Measurements from ENCODE around the gene RAP2A.

The RAP2A gene

GRCh38 chr13:97433727-97434396, at the start of gene RAP2A:
RAP2A (plus strand) TSS chr13:97434169; CDS start chr13:97434471, 302 bp downstream.
- DNase-seq (ENCODE audit: low spot score) = peak; percentile 26

- DNase-seq (ENCODE audit: low spot score) = no peak
These were observed 49.6 kb upstream of the RAP2A start for GRCh38 chr13:97384371-97384770.

GRCh38 chr13:97385146-97385545, 48.8 kb upstream of the RAP2A start:
- DNase-seq (ENCODE audit: low spot score) = no peak

GRCh38 chr13:97385854-97386253, 48.1 kb upstream of the RAP2A start:
- DNase-seq (ENCODE audit: low spot score) = no peak

- no peak for DNase-seq (ENCODE audit: low spot score)
These were observed 47.0 kb upstream of the RAP2A start for GRCh38 chr13:97386801-97387484.

- DNase-seq (ENCODE audit: low spot score) = no peak
These were observed 46.5 kb upstream of the RAP2A start for GRCh38 chr13:97387485-97387839.

- DNase-seq (ENCODE audit: low spot score) = no peak
These were observed 46.1 kb upstream of the RAP2A start for GRCh38 chr13:97387890-97388289.

- no peak for DNase-seq (ENCODE audit: low spot score)
These were observed 45.6 kb upstream of the RAP2A start for GRCh38 chr13:97388373-97388772.

GRCh38 chr13:97390941-97391600, 42.9 kb upstream of the RAP2A start:
- DNase-seq (ENCODE audit: low spot score) = no peak

GRCh38 chr13:97392020-97392419, 41.9 kb upstream of the RAP2A start:
- DNase-seq (ENCODE audit: low spot score) = no peak

GRCh38 chr13:97394542-97394941, 39.4 kb upstream of the RAP2A start:
- DNase-seq (ENCODE audit: low spot score) = no peak

GRCh38 chr13:97395447-97396136, 38.4 kb upstream of the RAP2A start:
- no peak for DNase-seq (ENCODE audit: low spot score)

- no peak for DNase-seq (ENCODE audit: low spot score)
These were observed 36.7 kb upstream of the RAP2A start for GRCh38 chr13:97397267-97397666.

- DNase-seq (ENCODE audit: low spot score) = no peak
These were observed 32.5 kb upstream of the RAP2A start for GRCh38 chr13:97401421-97401820.

GRCh38 chr13:97403893-97404750, 29.8 kb upstream of the RAP2A start:
- DNase-seq (ENCODE audit: low spot score) = no peak

GRCh38 chr13:97407540-97407939, 26.4 kb upstream of the RAP2A start:
- no peak for DNase-seq (ENCODE audit: low spot score)

GRCh38 chr13:97408938-97409337, 25.0 kb upstream of the RAP2A start:
- no peak for DNase-seq (ENCODE audit: low spot score)

GRCh38 chr13:97411984-97412383, 22.0 kb upstream of the RAP2A start:
- no peak for DNase-seq (ENCODE audit: low spot score)

- DNase-seq (ENCODE audit: low spot score) = no peak
These were observed 20.3 kb upstream of the RAP2A start for GRCh38 chr13:97413694-97414093.

- no peak for DNase-seq (ENCODE audit: low spot score)
These were observed 19.6 kb upstream of the RAP2A start for GRCh38 chr13:97414392-97414791.

GRCh38 chr13:97417698-97418097, 16.3 kb upstream of the RAP2A start:
- DNase-seq (ENCODE audit: low spot score) = no peak
